GM12891 (cell line): Measurements from ENCODE around the gene PI4KB.

Experiments
- DNase-seq: peaks from one replicate; pipeline ENCODE4 v3.0.0; 2011; ENCODE audit warnings: low spot score; ENCODE audit not compliant: insufficient read length
- FAIRE-seq: peaks from 2 replicates; lab custom pipeline; 2011; peaks lifted over from hg19 to GRCh38; lab: Jason Lieb, UNC
- PAX5 ChIP-seq: IDR thresholded peaks from 2 replicates; pipeline ENCODE4 v1.6.1; 2011; ENCODE audit warnings: low read length, moderate library complexity, mild to moderate bottlenecking; ENCODE audit not compliant: insufficient read depth, severe bottlenecking
- POLR2A ChIP-seq: IDR thresholded peaks from 2 replicates; pipeline ENCODE4 v1.6.1; 2011; ENCODE audit warnings: low read depth, low read length, control low read depth
- POLR2AphosphoS5 ChIP-seq: IDR thresholded peaks from 2 replicates; pipeline ENCODE4 v1.6.1; 2011; ENCODE audit warnings: low read depth, low read length, control low read depth
- POU2F2 ChIP-seq: IDR thresholded peaks from 2 replicates; pipeline ENCODE4 v1.6.1; 2011; ENCODE audit warnings: low read depth, mild to moderate bottlenecking, control low read depth, low read length, moderate library complexity
- SPI1 ChIP-seq: IDR thresholded peaks from 2 replicates; pipeline ENCODE4 v1.6.1; 2011; ENCODE audit warnings: low read depth, low read length, control low read depth
- TAF1 ChIP-seq: IDR thresholded peaks from 2 replicates; pipeline ENCODE4 v1.6.1; 2011; ENCODE audit warnings: low read depth, low read length, control low read depth

The PI4KB gene

DNA sequence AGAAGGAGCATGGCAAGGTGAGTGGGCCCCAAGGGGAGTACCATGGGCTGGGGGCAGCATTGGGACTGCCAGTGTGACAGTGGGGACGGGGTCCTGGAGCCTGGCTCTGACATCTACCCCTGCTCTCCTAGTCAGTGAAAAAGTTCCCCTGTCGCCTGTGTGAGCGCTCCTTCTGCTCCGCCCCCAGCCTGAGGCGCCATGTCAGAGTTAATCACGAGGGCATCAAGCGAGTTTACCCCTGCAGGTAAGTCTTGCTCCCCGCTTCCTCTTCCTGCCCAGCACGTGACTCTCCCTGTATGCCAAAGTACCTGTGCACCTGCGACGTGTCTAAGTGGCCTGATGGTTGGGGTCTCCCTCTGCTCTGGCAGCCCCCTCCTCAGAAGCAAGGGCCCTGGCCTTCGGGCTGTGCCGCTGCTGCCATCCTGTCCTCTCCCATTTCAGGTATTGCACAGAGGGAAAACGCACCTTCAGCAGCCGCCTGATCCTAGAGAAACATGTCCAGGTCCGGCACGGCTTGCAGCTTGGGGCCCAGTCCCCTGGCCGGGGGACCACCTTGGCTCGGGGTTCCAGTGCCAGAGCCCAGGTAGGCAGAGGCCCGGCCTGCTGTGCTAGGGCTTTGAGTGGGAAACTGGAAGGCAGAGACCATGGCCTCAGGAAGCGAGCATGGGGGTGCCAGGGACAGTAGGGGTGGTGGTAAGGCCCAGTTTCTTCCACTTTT, 37.1 kb downstream of the PI4KB start:
- no peak for TF ChIP-seq PAX5
- peak; percentile 56 for TF ChIP-seq POLR2A
- TF ChIP-seq SPI1 = no peak
- peak; percentile 50; the same call in 1 of the 2 replicates for TF ChIP-seq POU2F2
- TF ChIP-seq POLR2AphosphoS5 = peak; percentile 63
- no peak for TF ChIP-seq TAF1
- DNase-seq (no peak), FAIRE-seq (no peak)

DNA sequence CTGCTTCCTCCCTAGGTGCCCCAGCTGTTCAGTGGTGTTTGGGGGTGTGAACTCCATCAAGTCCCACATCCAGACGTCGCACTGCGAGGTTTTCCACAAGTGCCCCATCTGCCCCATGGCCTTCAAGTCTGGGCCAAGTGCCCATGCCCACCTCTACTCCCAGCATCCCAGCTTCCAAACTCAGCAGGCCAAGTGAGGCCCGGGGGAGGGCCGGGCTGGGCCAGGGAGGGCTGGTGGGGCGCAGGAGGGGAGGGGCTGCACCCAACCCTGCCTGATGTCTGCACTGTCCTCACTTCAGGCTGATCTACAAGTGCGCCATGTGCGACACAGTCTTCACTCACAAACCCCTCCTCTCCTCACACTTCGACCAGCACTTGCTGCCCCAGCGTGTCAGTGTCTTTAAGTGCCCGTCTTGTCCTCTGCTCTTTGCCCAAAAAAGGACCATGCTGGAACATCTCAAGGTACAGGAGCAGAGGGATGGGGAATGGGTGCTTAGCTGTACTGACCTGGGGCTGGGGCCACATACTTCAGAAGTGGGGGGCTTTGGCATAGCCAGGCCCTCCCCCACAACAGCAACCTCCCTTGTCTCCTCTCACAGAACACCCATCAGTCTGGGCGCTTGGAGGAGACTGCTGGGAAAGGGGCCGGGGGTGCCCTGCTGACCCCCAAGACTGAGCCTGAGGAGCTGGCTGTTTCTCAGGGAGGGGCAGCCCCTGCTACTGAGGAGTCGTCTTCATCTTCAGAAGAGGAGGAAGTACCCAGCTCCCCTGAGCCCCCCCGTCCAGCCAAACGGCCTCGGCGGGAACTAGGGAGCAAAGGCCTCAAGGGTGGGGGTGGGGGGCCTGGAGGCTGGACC, 37.9 kb downstream of the PI4KB start:
- TF ChIP-seq PAX5 (no peak), SPI1 (no peak), TAF1 (no peak), POLR2A (no peak), POU2F2 (no peak), POLR2AphosphoS5 (no peak; the same call in 1 of the 2 replicates)
- no peak for DNase-seq

GRCh38 chr1:151288502-151288901, 38.7 kb downstream of the PI4KB start:
- no peak for DNase-seq
- TF ChIP-seq PAX5 = no peak
- TF ChIP-seq SPI1 = no peak
- TF ChIP-seq POLR2A = peak; percentile 50; the same call in 1 of the 2 replicates
- no peak for FAIRE-seq

More for the DNA sequence above, 37.9 kb downstream of the PI4KB start:
- no peak for FAIRE-seq

DNA sequence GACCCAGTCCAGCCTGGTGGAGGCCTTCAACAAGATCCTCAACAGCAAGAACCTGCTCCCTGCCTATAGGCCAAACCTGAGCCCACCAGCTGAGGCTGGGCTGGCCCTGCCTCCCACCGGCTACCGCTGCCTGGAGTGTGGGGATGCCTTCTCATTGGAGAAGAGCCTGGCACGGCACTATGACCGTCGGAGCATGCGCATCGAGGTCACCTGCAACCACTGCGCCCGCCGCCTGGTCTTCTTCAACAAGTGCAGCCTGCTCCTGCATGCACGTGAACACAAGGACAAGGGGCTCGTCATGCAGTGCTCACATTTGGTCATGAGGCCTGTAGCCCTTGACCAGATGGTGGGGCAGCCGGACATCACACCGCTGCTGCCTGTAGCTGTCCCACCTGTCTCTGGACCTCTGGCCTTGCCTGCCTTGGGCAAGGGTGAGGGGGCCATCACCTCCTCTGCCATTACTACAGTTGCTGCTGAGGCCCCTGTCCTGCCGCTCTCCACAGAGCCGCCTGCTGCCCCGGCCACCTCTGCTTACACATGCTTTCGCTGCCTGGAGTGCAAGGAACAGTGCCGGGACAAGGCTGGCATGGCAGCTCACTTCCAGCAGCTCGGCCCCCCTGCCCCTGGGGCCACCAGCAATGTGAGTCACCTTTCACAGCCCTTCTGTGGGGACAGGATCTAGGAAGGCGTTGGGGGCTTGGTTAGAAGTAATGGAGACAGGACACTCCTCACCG, 39.3 kb downstream of the PI4KB start:
- no peak for FAIRE-seq
- TF ChIP-seq POU2F2 (no peak), POLR2AphosphoS5 (0 out of 2 replicates have a peak, but pooled peaks have one; percentile 45), PAX5 (no peak), TAF1 (no peak), POLR2A (peak; percentile 7; the same call in 1 of the 2 replicates), SPI1 (no peak)
- no peak for DNase-seq

GRCh38 chr1:151287341-151287699, 39.9 kb downstream of the PI4KB start:
- TF ChIP-seq POU2F2 (no peak), PAX5 (no peak), POLR2A (no peak), SPI1 (no peak), POLR2AphosphoS5 (no peak), TAF1 (no peak)
- no peak for DNase-seq
- FAIRE-seq = no peak

DNA sequence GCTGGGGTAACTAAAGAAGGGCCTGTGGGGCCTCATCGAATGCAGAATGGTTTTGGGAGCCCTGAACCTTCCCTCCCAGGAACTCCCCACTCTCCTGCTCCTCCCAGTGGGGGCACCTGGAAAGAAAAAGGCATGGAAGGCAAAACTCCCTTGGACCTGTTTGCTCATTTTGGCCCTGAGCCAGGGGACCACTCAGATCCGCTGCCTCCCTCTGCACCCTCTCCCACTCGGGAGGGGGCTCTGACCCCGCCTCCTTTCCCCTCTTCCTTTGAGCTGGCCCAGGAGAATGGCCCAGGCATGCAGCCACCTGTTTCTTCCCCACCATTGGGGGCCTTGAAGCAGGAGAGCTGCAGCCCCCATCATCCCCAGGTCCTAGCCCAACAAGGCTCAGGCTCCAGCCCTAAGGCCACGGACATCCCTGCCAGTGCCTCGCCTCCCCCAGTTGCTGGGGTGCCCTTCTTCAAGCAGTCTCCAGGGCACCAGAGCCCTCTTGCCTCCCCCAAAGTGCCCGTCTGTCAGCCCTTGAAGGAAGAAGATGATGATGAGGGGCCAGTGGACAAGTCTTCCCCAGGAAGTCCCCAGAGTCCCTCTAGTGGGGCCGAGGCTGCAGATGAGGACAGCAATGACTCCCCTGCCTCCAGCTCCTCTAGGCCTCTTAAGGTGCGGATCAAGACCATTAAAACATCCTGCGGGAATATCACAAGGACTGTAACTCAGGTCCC, 40.4 kb downstream of the PI4KB start:
- no peak for DNase-seq
- FAIRE-seq = no peak
- TF ChIP-seq POLR2A (peak; percentile 16; the same call in 1 of the 2 replicates), POU2F2 (no peak)

GRCh38 chr1:151284013-151284577, 43.1 kb downstream of the PI4KB start:
- TF ChIP-seq PAX5 = no peak
- TF ChIP-seq POU2F2 = no peak
- TF ChIP-seq TAF1 = no peak
- no peak for TF ChIP-seq POLR2AphosphoS5
- no peak for TF ChIP-seq SPI1
- TF ChIP-seq POLR2A = no peak
- FAIRE-seq (no peak), DNase-seq (no peak)

DNA sequence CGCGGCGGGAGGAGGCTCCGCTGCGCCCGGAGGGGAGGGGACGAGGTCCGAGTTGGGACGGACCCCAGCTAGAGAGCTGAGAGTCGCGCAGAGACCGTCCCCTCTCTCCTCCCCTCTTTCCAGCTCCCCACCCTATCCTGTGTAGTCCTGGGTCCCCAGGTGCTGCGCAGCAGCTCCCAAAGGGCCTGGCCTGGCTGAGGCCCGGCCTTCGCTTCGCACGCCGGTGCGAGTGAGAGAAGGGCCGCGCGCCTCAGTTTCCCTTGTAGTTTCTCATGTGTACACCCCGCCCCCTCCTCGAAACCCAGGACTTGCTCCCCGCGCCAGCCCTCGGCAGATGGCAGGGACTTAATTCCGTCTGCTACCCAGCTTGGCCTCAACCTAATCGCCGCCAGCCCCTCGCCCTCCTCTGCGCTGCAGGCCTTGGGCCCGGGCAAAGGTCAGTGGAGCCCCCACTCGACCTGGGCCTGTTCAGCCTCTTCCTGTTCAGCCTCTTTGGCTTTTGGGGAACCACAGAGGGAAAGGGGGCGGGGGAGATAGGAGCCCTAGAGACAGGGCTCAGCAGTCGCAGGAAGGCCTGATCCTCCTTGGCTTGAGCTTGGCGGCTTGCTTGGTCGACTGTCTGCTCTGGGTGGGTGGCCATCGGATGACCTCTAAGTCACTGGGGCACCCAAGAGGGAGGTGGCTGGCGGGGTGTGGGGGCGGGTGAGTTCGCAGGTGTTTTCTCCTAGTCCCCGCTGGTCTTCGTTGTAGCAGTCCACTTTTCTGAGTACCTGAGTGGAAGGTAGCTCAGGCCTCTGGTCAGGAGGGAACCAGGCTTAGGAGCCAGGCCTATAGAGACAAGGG, 44.1 kb downstream of the PI4KB start:
- TF ChIP-seq SPI1 = no peak
- peak; percentile 18; the same call in 1 of the 2 replicates for TF ChIP-seq POLR2A
- no peak for DNase-seq
- FAIRE-seq = peak; percentile 69
